Measurements from ENCODE around the gene MYEOV. TPM values are rescaled to one million over a fixed set of nuclear protein-coding genes. Genes with fewer than 3 reads are reported as not detected.
A peak's percentile ranks its signal among the peaks of the same experiment; 100 is the strongest.

The MYEOV gene
- total and polyA plus RNA-seq, 4 donors = 0.79 to 0.90 TPM; not detected in 2

- DNase-seq (ENCODE audit: low spot score) = peak; percentile 25
- Histone ChIP-seq H3K27me3 (ENCODE audit: control insufficient read depth in 4 of 4, insufficient read depth in 4 of 4, low read length in 3 of 4) (no peaks in the 10 kb centered on the region), H3K27ac (ENCODE audit: low read depth in 1 of 2, low read length in 2 of 2) (no peak overlapping the region), H3K9ac (ENCODE audit: low read depth in 1 of 2, low read length in 2 of 2) (no peak overlapping the region), H3K4me1 (ENCODE audit: control insufficient read depth in 4 of 4, insufficient read depth in 4 of 4, low read length in 3 of 4) (no peaks in the 10 kb centered on the region), H3K36me3 (ENCODE audit: control insufficient read depth in 4 of 4, insufficient read depth in 3 of 4, low read depth in 1 of 4, low read length in 3 of 4) (no peaks in the 10 kb centered on the region), H3K4me3 (ENCODE audit: low read depth in 1 of 3, low read length in 3 of 3) (no peak overlapping the region), H3K9me3 (ENCODE audit: control insufficient read depth in 4 of 4, low read length in 3 of 4) (peaks cover 0 to 2% (median 0%) of the 10 kb centered on the region in 4 donors)
- WGBS = 97% methylated on average over 13 of the region's 13 CpGs
- no peak for TF ChIP-seq RXRA (IDR thresholded peaks at IDR 0.05)
Measured at GRCh38 chr11:69343401-69344321, 49.7 kb downstream of the MYEOV start.

GRCh38 chr11:69344570-69345145 is 50.7 kb downstream of the MYEOV start:
- H3K9ac ChIP-seq (ENCODE audit: low read depth in 1 of 2, low read length in 2 of 2) = no peak overlapping the region
- no peak overlapping the region for H3K4me3 ChIP-seq (ENCODE audit: low read depth in 1 of 3, low read length in 3 of 3)
- TF ChIP-seq EGR1 (IDR thresholded peaks at IDR 0.05; ENCODE audit: low read depth in 2 of 2) (no peak), GABPA (IDR thresholded peaks at IDR 0.05 in 1 of 2, conservative IDR thresholded peaks at IDR 0.05 in 1 of 2) (no peak), HNF4G (IDR thresholded peaks at IDR 0.05) (no peak), RXRA (IDR thresholded peaks at IDR 0.05) (no peak), TAF1 (conservative IDR thresholded peaks at IDR 0.05) (no peak), NR2F2 (IDR thresholded peaks at IDR 0.05) (no peak), JUND (IDR thresholded peaks at IDR 0.05) (no peak), FOXA1 (IDR thresholded peaks at IDR 0.05) (no peak)
- TF ChIP-seq, protein P1, sequence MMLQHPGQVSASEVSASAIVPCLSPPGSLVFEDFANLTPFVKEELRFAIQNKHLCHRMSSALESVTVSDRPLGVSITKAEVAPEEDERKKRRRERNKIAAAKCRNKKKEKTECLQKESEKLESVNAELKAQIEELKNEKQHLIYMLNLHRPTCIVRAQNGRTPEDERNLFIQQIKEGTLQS (IDR thresholded peaks at IDR 0.05) = no peak
- TF ChIP-seq, protein P2, sequence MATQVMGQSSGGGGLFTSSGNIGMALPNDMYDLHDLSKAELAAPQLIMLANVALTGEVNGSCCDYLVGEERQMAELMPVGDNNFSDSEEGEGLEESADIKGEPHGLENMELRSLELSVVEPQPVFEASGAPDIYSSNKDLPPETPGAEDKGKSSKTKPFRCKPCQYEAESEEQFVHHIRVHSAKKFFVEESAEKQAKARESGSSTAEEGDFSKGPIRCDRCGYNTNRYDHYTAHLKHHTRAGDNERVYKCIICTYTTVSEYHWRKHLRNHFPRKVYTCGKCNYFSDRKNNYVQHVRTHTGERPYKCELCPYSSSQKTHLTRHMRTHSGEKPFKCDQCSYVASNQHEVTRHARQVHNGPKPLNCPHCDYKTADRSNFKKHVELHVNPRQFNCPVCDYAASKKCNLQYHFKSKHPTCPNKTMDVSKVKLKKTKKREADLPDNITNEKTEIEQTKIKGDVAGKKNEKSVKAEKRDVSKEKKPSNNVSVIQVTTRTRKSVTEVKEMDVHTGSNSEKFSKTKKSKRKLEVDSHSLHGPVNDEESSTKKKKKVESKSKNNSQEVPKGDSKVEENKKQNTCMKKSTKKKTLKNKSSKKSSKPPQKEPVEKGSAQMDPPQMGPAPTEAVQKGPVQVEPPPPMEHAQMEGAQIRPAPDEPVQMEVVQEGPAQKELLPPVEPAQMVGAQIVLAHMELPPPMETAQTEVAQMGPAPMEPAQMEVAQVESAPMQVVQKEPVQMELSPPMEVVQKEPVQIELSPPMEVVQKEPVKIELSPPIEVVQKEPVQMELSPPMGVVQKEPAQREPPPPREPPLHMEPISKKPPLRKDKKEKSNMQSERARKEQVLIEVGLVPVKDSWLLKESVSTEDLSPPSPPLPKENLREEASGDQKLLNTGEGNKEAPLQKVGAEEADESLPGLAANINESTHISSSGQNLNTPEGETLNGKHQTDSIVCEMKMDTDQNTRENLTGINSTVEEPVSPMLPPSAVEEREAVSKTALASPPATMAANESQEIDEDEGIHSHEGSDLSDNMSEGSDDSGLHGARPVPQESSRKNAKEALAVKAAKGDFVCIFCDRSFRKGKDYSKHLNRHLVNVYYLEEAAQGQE (IDR thresholded peaks at IDR 0.05) = no peak
- TF ChIP-seq, protein P3, sequence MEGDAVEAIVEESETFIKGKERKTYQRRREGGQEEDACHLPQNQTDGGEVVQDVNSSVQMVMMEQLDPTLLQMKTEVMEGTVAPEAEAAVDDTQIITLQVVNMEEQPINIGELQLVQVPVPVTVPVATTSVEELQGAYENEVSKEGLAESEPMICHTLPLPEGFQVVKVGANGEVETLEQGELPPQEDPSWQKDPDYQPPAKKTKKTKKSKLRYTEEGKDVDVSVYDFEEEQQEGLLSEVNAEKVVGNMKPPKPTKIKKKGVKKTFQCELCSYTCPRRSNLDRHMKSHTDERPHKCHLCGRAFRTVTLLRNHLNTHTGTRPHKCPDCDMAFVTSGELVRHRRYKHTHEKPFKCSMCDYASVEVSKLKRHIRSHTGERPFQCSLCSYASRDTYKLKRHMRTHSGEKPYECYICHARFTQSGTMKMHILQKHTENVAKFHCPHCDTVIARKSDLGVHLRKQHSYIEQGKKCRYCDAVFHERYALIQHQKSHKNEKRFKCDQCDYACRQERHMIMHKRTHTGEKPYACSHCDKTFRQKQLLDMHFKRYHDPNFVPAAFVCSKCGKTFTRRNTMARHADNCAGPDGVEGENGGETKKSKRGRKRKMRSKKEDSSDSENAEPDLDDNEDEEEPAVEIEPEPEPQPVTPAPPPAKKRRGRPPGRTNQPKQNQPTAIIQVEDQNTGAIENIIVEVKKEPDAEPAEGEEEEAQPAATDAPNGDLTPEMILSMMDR (IDR thresholded peaks at IDR 0.05; ENCODE audit: low read depth, low read length, missing input control) = no peak
- H3K27me3 ChIP-seq (ENCODE audit: control insufficient read depth in 4 of 4, insufficient read depth in 4 of 4, low read length in 3 of 4) = no peaks in the 10 kb centered on the region
- WGBS = 94% methylated on average over 7 of the region's 7 CpGs
- no peak overlapping the region for H3K27ac ChIP-seq (ENCODE audit: low read depth in 1 of 2, low read length in 2 of 2)
- peak; percentile 10 for DNase-seq (ENCODE audit: low spot score)
- H3K4me1 ChIP-seq (ENCODE audit: control insufficient read depth in 4 of 4, insufficient read depth in 4 of 4, low read length in 3 of 4) = no peaks in the 10 kb centered on the region
- H3K9me3 ChIP-seq (ENCODE audit: control insufficient read depth in 4 of 4, low read length in 3 of 4) = peaks cover 0 to 2% (median 0%) of the 10 kb centered on the region in 4 donors
- no peaks in the 10 kb centered on the region for H3K36me3 ChIP-seq (ENCODE audit: control insufficient read depth in 4 of 4, insufficient read depth in 3 of 4, low read depth in 1 of 4, low read length in 3 of 4)

Other genes with a start within 250 kb of the MYEOV start
- gene TPCN2, start 245.2 kb upstream of the MYEOV start, total RNA-seq = 10 to 100 TPM; 15.2 to 20.8 TPM
- gene TPCN2, start 245.2 kb upstream of the MYEOV start, polyA plus RNA-seq = 1 to 10 TPM; 6.4 to 9.0 TPM
- 1 to 10 TPM in 1 of 2 donors, under 1 TPM in 1; 0.08 to 1.7 TPM for gene SMIM38, start 138.2 kb upstream of the MYEOV start, total RNA-seq
- under 1 TPM; 0.03 to 0.06 TPM for gene SMIM38, start 138.2 kb upstream of the MYEOV start, polyA plus RNA-seq
- under 1 TPM; 0.05 to 0.59 TPM for gene LINC01488, start 187.5 kb downstream of the MYEOV start, total RNA-seq
- 1 to 10 TPM in 1 of 2 donors, under 1 TPM in 1; 0.61 to 2.3 TPM for gene LINC01488, start 187.5 kb downstream of the MYEOV start, polyA plus RNA-seq